CMK (cell line): ENCODE measurements around the gene MRPL18.

Experiments
- DNase-seq: peaks from one replicate; pipeline ENCODE4 v3.0.0-alpha.2; 2010; ENCODE audit warnings: low read depth

Gene MRPL18

DNA sequence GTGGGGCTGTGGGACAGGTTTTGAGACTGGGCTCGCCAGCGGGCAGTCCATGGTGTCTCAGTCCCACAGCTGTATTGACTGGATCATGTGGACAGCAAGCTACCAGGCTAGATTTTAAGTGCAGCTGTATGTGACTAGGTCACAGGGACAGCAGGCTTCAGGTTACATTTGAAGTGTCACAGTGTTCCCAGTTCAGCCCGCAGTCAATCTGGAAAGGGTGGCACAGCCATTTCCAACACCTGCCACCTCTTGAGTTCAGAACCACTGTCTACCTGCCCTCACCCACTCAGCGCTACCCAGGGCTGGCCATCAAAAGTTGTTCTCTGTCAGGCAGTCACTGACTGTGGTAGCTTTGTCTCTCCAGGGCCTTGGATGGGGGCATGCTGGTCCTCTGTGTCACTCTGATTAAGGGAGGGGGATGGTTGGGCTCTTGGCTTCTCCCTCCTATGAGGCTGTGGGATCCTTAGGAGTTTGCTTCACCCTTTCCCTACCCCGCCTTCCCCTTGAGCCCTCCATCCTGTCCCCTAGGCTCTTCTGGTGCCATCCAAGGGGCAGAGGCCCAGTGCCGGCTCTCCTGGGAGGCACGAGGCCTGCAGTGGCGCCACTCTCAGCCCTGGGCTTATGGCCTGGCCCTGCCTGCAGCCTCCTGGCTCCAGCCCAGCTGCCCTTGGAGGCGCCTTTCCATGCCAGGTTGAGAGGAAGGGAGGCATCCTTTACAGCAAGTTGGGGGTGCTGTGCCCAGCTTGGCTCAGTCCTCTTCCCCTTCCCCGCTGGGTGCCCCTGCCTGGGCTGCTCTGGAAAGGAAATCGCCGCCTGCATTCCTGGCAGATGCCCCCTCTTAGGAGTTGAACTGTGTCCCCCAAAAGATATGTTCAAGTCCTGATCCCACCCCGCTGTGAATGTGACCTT is 54.7 kb downstream of the MRPL18 start:
- no peak for DNase-seq
